K562 (cell line): ENCODE results near the gene TMEM131L. TPM values are rescaled to one million over a fixed set of nuclear protein-coding genes. Genes with fewer than 3 reads are reported as not detected.

Experiments
- ATAC-seq: fragments of 200-7000 bp; cut with Tn5 transposase; 3 replicates; pipeline ENCODE4 v1.9.1; 2020; ENCODE audit warnings: moderate library complexity
- BruUV-seq: library from RNA; stranded (reverse); fragments of 400-500 nt; replicated peaks from 2 replicates; lab custom pipeline; 2021; lab: Mats Ljungman, UMichigan
- CTCF ChIA-PET: fragments of 300-600 bp; formaldehyde crosslinking; extraction: SDS; loops from one replicate; lab custom pipeline; 2021; ENCODE audit warnings: low intra/inter-chr PET ratio; lab: Yijun Ruan, JAX
- POLR2A ChIA-PET: fragments of 300-600, 350-650 bp; sonication (Branson Sonifier 250); formaldehyde crosslinking; extraction: SDS; loops from one replicate; lab custom pipeline; 2021; ENCODE audit warnings: antibody characterized with exemption, inconsistent platforms; lab: Yijun Ruan, JAX
- DNase-seq, 4 experiments: peaks; one replicate each; pipeline versions ENCODE4 v3.0.0 to v3.0.0-alpha.2; 2011 to 2018; ENCODE audit warnings: low spot score in 3 of 4, mixed read lengths in 3 of 4; ENCODE audit errors: extremely low read depth in 1 of 4
- FAIRE-seq: peaks from 2 replicates; lab custom pipeline; 2011; peaks lifted over from hg19 to GRCh38; lab: Jason Lieb, UNC
- H2AFZ ChIP-seq: 2 replicates; pipeline ENCODE4 v1.6.0; 2011; ENCODE audit warnings: low read depth, low read length, control low read depth, inconsistent platforms
- H3K27ac ChIP-seq: fragments of 200-600 bp; 3 replicates; pipeline ENCODE4 v1.8.0; 2011; ENCODE audit warnings: low read depth, mild to moderate bottlenecking, control low read depth, inconsistent platforms, low read length, moderate library complexity, mixed read lengths; ENCODE audit errors: extremely low read depth
- H3K27me3 ChIP-seq, 2 experiments: fragments of 300-600 bp in 1 of 2; 2 replicates in 1 of 2; 3 replicates in 1 of 2; pipeline versions ENCODE4 v1.6.0 to v1.8.0; 2011; ENCODE audit warnings: inconsistent platforms in 2 of 2, low read length in 2 of 2, mild to moderate bottlenecking in 1 of 2, mixed read lengths in 1 of 2, moderate library complexity in 1 of 2; ENCODE audit not compliant: control insufficient read depth in 2 of 2, insufficient read depth in 2 of 2
- H3K36me3 ChIP-seq: fragments of 300-600 bp; 3 replicates; pipeline ENCODE4 v1.8.0; 2011; ENCODE audit warnings: mild to moderate bottlenecking, low read length, inconsistent platforms; ENCODE audit not compliant: control insufficient read depth, insufficient read depth
- H3K4me1 ChIP-seq, 2 experiments: fragments of 200-600 bp in 1 of 2; replicated peaks in 1 of 2; 2 replicates in 1 of 2; 3 replicates in 1 of 2; pipeline versions ENCODE4 v1.5.1 to v1.8.0; 2011; ENCODE audit warnings: inconsistent platforms in 2 of 2, low read length in 2 of 2, mild to moderate bottlenecking in 1 of 2, mixed read lengths in 1 of 2, moderate library complexity in 1 of 2; ENCODE audit not compliant: control insufficient read depth in 2 of 2, insufficient read depth in 2 of 2
- H3K4me2 ChIP-seq: 2 replicates; pipeline ENCODE4 v1.6.1; 2011; ENCODE audit warnings: low read length, control low read depth, inconsistent platforms, mixed read lengths; ENCODE audit not compliant: insufficient read depth
- H3K4me3 ChIP-seq: fragments of 200-600 bp; sonication (generic), shearing (Covaris generic); 2 replicates; pipeline ENCODE4 v1.5.1; 2016; ENCODE audit warnings: control low read depth, inconsistent platforms
- H3K79me2 ChIP-seq: fragments of 200-600 bp; 3 replicates; pipeline ENCODE4 v1.8.0; 2011; ENCODE audit warnings: low read length, inconsistent platforms; ENCODE audit not compliant: control insufficient read depth, insufficient read depth
- H3K9ac ChIP-seq, 2 experiments: 2 replicates each; pipeline versions ENCODE4 v1.6.0 to v1.6.1; 2011; ENCODE audit warnings: low read depth in 2 of 2, low read length in 2 of 2, control low read depth in 1 of 2, inconsistent platforms in 1 of 2, mild to moderate bottlenecking in 1 of 2, mixed read lengths in 1 of 2; ENCODE audit not compliant: insufficient read depth in 1 of 2
- H3K9me1 ChIP-seq: one replicate; pipeline ENCODE4 v1.6.0; 2011; ENCODE audit warnings: inconsistent platforms, mild to moderate bottlenecking, low read length, moderate library complexity; ENCODE audit not compliant: control insufficient read depth, insufficient read depth
- H3K9me3 ChIP-seq: replicated peaks from 2 replicates; pipeline ENCODE4 v1.5.1; 2011; ENCODE audit warnings: low read depth, low read length, inconsistent platforms; ENCODE audit not compliant: control insufficient read depth, insufficient read depth
- H4K20me1 ChIP-seq: replicated peaks from 2 replicates; pipeline ENCODE4 v1.6.1; 2011; ENCODE audit warnings: low read length, inconsistent platforms, mixed read lengths; ENCODE audit not compliant: control insufficient read depth, insufficient read depth
- ARID4B ChIP-seq: sonication (generic); formaldehyde crosslinking; IDR thresholded peaks from 2 replicates; pipeline ENCODE4 v1.8.0; 2022; ENCODE audit warnings: mild to moderate bottlenecking, missing genetic modification reagents
- ATF1 ChIP-seq, 2 experiments: fragments of 450-650 bp in 1 of 2; IDR thresholded peaks; 2 replicates each; pipeline ENCODE4 v1.6.1; 2016; ENCODE audit warnings: missing compliant biosample characterization in 1 of 2, missing genetic modification characterization in 1 of 2
- EHMT2 ChIP-seq: fragments of 450-650 bp; IDR thresholded peaks from 2 replicates; pipeline ENCODE4 v1.6.1; 2018; ENCODE audit warnings: antibody characterized with exemption
- ERF ChIP-seq: fragments of 450-650 bp; formaldehyde crosslinking; IDR thresholded peaks from 2 replicates; pipeline ENCODE4 v1.4.0; 2020; ENCODE audit warnings: mild to moderate bottlenecking, mixed read lengths
- GATAD2B ChIP-seq: fragments of 450-650 bp; IDR thresholded peaks from 2 replicates; pipeline ENCODE4 v1.6.1; 2017; ENCODE audit warnings: mild to moderate bottlenecking, borderline replicate concordance
- NR4A1 ChIP-seq, 2 experiments: fragments of 250-450 bp in 1 of 2; fragments of 450-650 bp in 1 of 2; sonication (Bioruptor Pico) in 1 of 2; IDR thresholded peaks; 2 replicates each; pipeline versions ENCODE4 v1.4.0 to v1.6.1; 2016 to 2020; ENCODE audit warnings: mild to moderate bottlenecking in 2 of 2, missing compliant biosample characterization in 1 of 2, missing genetic modification characterization in 1 of 2, moderate library complexity in 1 of 2
- RFX1 ChIP-seq: fragments of 450-650 bp; IDR thresholded peaks from 2 replicates; pipeline ENCODE4 v1.6.1; 2016; ENCODE audit warnings: mild to moderate bottlenecking, moderate library complexity
- ZNF184 ChIP-seq: sonication (generic); formaldehyde crosslinking; IDR thresholded peaks from 2 replicates; pipeline ENCODE4 v1.5.0; 2020; ENCODE audit warnings: missing genetic modification reagents
- ZNF347 ChIP-seq: fragments of 450-650 bp; formaldehyde crosslinking; IDR thresholded peaks from 2 replicates; pipeline ENCODE4 v1.4.0; 2020; ENCODE audit warnings: low read depth, mild to moderate bottlenecking, moderate library complexity
- ZNF518B ChIP-seq: fragments of 250-450 bp; sonication (Bioruptor Pico); IDR thresholded peaks from 2 replicates; pipeline ENCODE4 v1.5.0; 2021; ENCODE audit warnings: mild to moderate bottlenecking, moderate library complexity
- whole genome bisulfite sequencing: fragments of 100-300 bp; shearing (Covaris generic); methylation state at CpG from one replicate; pipeline ENCODE4 v1.1.6; 2016; ENCODE audit warnings: low coverage, mixed read lengths; ENCODE audit not compliant: insufficient coverage; ENCODE audit errors: missing lambda C conversion rate; 5-methylcytosine and 5-hydroxymethylcytosine counted together
- in situ Hi-C: fragments of 300-500 bp; cut with MboI; formaldehyde crosslinking; loops from 4 replicates; pipeline ENCODE4 v1.15.0; 2018; ENCODE audit warnings: inconsistent platforms, mixed read lengths
- intact Hi-C: fragments of 100-400 bp; cut with micrococcal nuclease; formaldehyde crosslinking; loops from 2 replicates; pipeline ENCODE4 v1.14.2; 2022
- polyA plus RNA-seq, 8 experiments: library from polyadenylated mRNA; depleted of rRNA in 4 of 8; stranded (reverse) in 5 of 8; unstranded in 3 of 8; fragments of >200 nt; fragmentation: Nextera tagmentation in 2 of 8; fragmentation: Illumina TruSeq in 1 of 8; extraction: Ambion mirVana in 2 of 8; extraction: Trizol in 1 of 8; gene quantifications; 2 replicates each; pipeline versions ENCODE4 v1.2.1 to v1.2.3, GENCODE V29; 2011 to 2014; ENCODE audit warnings: inconsistent platforms in 1 of 8, missing spikeins in 1 of 8
- total RNA-seq, 7 experiments: library from RNA; depleted of rRNA in 6 of 7; stranded (reverse); fragments of >200 nt in 6 of 7; fragmentation: Illumina TruSeq in 2 of 7; extraction: Trizol in 2 of 7; gene quantifications; 2 replicates each; pipeline versions ENCODE4 v1.2.1 to v1.2.3, GENCODE V29; 2011 to 2021; ENCODE audit warnings: low replicate concordance in 1 of 7

Gene TMEM131L
- total and polyA plus RNA-seq, 9 of the 15 experiments (the other 6 are each of a cell fraction or from before 2014, with no cell fraction given) = 1.2 to 20.8 (median 12.9) TPM

GRCh38 chr4:153579410-153579809 is 113.2 kb downstream of the TMEM131L start:
- ChIA-PET CTCF (no interaction called here), POLR2A (no interaction called here)
- no peak for FAIRE-seq
- Histone ChIP-seq H3K4me3 (no peak overlapping the region), H3K9me1 (no peaks in the 10 kb centered on the region), H3K9me3 (no peaks in the 10 kb centered on the region), H3K79me2 (no peaks in the 10 kb centered on the region), H3K4me2 (no peak overlapping the region), H3K36me3 (peaks cover 32% of the 10 kb centered on the region), H3K27ac (no peak overlapping the region), H3K9ac (no peak overlapping the region), H3K4me1 (peaks cover 0 to 5% of the 10 kb centered on the region in 2 experiments; a peak in 1 of 5 replicates), H4K20me1 (no peaks in the 10 kb centered on the region; the same call in 1 of the 2 replicates), H2AFZ (no peak overlapping the region), H3K27me3 (no peaks in the 10 kb centered on the region)
- no TSS peak for BruUV-seq
- ATAC-seq = no peak
- intact Hi-C loops (loop anchor here (5.0 to 10.0 kb wide), 2 partner anchors 63 to 115 kb away; partner anchors contain the start of gene TMEM131L), in situ Hi-C loops (loop anchor here (5.0 to 10.0 kb wide), 2 partner anchors 142 to 425 kb away; no protein-coding TSS in a partner anchor)
- TF ChIP-seq ZNF184 (CRISPR knock-in tag) = no peak
- no peak for TF ChIP-seq ARID4B (CRISPR knock-in tag)
- no peak for TF ChIP-seq GATAD2B
- TF ChIP-seq ERF (CRISPR knock-in tag) = no peak
- no peak for TF ChIP-seq ATF1 (CRISPR knock-in tag; IDR thresholded peaks at IDR 0.05)
- TF ChIP-seq ATF1 (tag; IDR thresholded peaks at IDR 0.05) = no peak
- TF ChIP-seq RFX1 = no peak
- no peak for TF ChIP-seq ZNF347 (CRISPR knock-in tag)
- no peak for TF ChIP-seq ZNF518B
- TF ChIP-seq EHMT2 = no peak
- TF ChIP-seq NR4A1 (CRISPR knock-in tag; IDR thresholded peaks at IDR 0.05) = no peak
- no peak for TF ChIP-seq NR4A1 (tag; IDR thresholded peaks at IDR 0.05)
- WGBS = 73% methylated on average over 4 of the region's 4 CpGs
- no peak for DNase-seq
